Colonic mucosa (tissue), 4 donors: ENCODE data around the gene CCNY. TPM values are rescaled to one million over a fixed set of nuclear protein-coding genes. Genes with fewer than 3 reads are reported as not detected.

Experiments
- DNase-seq: peaks from one replicate; pipeline ENCODE4 v3.0.0-alpha.2; 2020
- H3K27ac ChIP-seq: fragments of 200-600 bp; one replicate; pipeline ENCODE4 v1.8.0; 2021
- H3K27me3 ChIP-seq: fragments of 200-600 bp; one replicate; pipeline ENCODE4 v1.8.0; 2021
- H3K36me3 ChIP-seq: fragments of 200-600 bp; one replicate; pipeline ENCODE4 v1.8.0; 2021
- H3K4me1 ChIP-seq: fragments of 200-600 bp; one replicate; pipeline ENCODE4 v1.8.0; 2021; ENCODE audit warnings: mild to moderate bottlenecking
- H3K4me3 ChIP-seq: fragments of 200-600 bp; one replicate; pipeline ENCODE4 v1.8.0; 2021
- H3K9ac ChIP-seq, 2 donors: one replicate each; pipeline ENCODE4 v1.7.0; 2013; ENCODE audit warnings: control low read depth in 2 of 2, low read depth in 2 of 2, low read length in 2 of 2
- H3K9me3 ChIP-seq: fragments of 200-600 bp; one replicate; pipeline ENCODE4 v1.8.0; 2021
- CTCF ChIP-seq: fragments of 200-600 bp; IDR thresholded peaks from one replicate; pipeline ENCODE4 v1.8.0; 2022; ENCODE audit warnings: antibody characterized with exemption, mild to moderate bottlenecking
- intact Hi-C: fragments of 100-400 bp; cut with DNase I; formaldehyde crosslinking; loops from one replicate; pipeline ENCODE4 v1.14.1; 2022
- total RNA-seq, 2 donors: library from RNA; stranded (reverse); fragmentation: NEBNext Ultra II Directional in 1 of 2; extraction: Animal tissue kit (Norgen Biotek cat#: 25700) in 1 of 2; gene quantifications; one replicate each; pipeline ENCODE4 v1.2.1, GENCODE V29; 2021
- donor health status: healthy.
- donor health status: DM: no; HTN: no; CAD: no.
- donor health status: DM: no; HTN: no; CAD: no.

The CCNY gene
- total RNA-seq, 2 donors from 2014 or later: 43.5 to 68.6 TPM

DNA sequence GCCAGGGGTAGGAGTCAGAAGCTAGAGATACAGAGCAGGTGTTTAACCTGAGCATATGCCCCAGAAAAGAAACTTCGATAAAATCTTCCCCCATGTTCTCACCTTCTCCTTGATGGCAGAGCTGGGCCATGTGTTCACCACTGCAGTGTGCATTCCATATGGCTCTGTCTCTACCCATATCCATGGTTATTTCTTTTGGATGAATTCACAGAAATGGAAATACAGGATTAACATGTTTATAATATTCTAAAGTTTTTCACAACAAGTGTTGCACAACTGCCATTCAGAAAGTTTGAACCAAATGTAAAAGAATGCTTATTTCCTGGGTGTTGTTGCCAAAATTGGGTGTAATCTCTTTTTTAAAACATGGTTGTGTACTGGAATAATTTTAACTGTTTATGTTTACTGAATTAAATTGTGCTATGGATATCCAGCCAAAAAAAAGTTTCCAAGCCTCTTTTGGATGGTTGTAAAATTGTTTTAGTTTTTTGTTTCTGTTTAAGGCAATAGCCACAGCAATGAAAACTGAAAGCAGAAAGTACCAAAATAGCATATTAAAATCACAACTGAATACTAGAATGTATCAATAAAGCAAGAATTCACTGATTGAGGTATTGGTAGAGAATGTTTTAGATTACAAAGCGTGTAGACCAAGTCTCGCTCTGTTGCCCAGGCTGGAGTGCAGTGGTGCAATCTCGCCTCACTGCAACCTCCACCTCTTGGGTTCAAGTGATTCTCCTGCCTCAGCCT, 19.9 kb upstream of the CCNY start:
- no peaks in the 10 kb centered on the region for H3K9me3 ChIP-seq
- intact Hi-C loops: no loop called here

GRCh38 chr10:35318551-35318950, 17.8 kb upstream of the CCNY start:
- no peak overlapping the region for H3K4me3 ChIP-seq
- intact Hi-C loops: no loop called here
- no peak overlapping the region for H3K9ac ChIP-seq
- H3K36me3 ChIP-seq: no peaks in the 10 kb centered on the region
- H3K27me3 ChIP-seq: no peaks in the 10 kb centered on the region
- no peaks in the 10 kb centered on the region for H3K9me3 ChIP-seq
- TF ChIP-seq CTCF: no peak
- H3K4me1 ChIP-seq: no peaks in the 10 kb centered on the region
- DNase-seq: no peak
- no peak overlapping the region for H3K27ac ChIP-seq

More for the DNA sequence above, 19.9 kb upstream of the CCNY start:
- no peak overlapping the region for H3K4me3 ChIP-seq
- H3K9ac ChIP-seq: no peak overlapping the region
- no peaks in the 10 kb centered on the region for H3K36me3 ChIP-seq
- H3K27me3 ChIP-seq: no peaks in the 10 kb centered on the region
- H3K4me1 ChIP-seq: no peaks in the 10 kb centered on the region
- DNase-seq: no peak
- no peak overlapping the region for H3K27ac ChIP-seq
- no peak for TF ChIP-seq CTCF

- intact Hi-C loops: no loop called here
- Histone ChIP-seq H3K4me1 (no peaks in the 10 kb centered on the region), H3K4me3 (no peak overlapping the region), H3K9ac (no peak overlapping the region), H3K9me3 (no peaks in the 10 kb centered on the region), H3K27ac (no peak overlapping the region), H3K27me3 (no peaks in the 10 kb centered on the region), H3K36me3 (no peaks in the 10 kb centered on the region)
- no peak for TF ChIP-seq CTCF
- DNase-seq: no peak
Observed at GRCh38 chr10:35320341-35320740, 16.0 kb upstream of the CCNY start.

- no peaks in the 10 kb centered on the region for H3K27me3 ChIP-seq
- intact Hi-C loops: no loop called here
- H3K4me3 ChIP-seq: no peak overlapping the region
- H3K9ac ChIP-seq: no peak overlapping the region
- no peaks in the 10 kb centered on the region for H3K4me1 ChIP-seq
- H3K27ac ChIP-seq: no peak overlapping the region
- no peaks in the 10 kb centered on the region for H3K9me3 ChIP-seq
- H3K36me3 ChIP-seq: no peaks in the 10 kb centered on the region
- no peak for TF ChIP-seq CTCF
- no peak for DNase-seq
Observed at GRCh38 chr10:35322636-35323035, 13.7 kb upstream of the CCNY start.

- DNase-seq: no peak
- intact Hi-C loops: no loop called here
- Histone ChIP-seq H3K9ac (no peak overlapping the region), H3K4me1 (no peaks in the 10 kb centered on the region), H3K36me3 (no peaks in the 10 kb centered on the region), H3K27ac (no peak overlapping the region), H3K4me3 (no peak overlapping the region), H3K9me3 (no peaks in the 10 kb centered on the region), H3K27me3 (no peaks in the 10 kb centered on the region)
- TF ChIP-seq CTCF: no peak
Observed at GRCh38 chr10:35324196-35324595, 12.1 kb upstream of the CCNY start.
